Measurements from ENCODE around the gene SIX6. TPM values are rescaled to one million over a fixed set of nuclear protein-coding genes. Genes with fewer than 3 reads are reported as not detected.

The SIX6 gene
- total RNA-seq, 4 donors from 2014 or later = not detected

DNA sequence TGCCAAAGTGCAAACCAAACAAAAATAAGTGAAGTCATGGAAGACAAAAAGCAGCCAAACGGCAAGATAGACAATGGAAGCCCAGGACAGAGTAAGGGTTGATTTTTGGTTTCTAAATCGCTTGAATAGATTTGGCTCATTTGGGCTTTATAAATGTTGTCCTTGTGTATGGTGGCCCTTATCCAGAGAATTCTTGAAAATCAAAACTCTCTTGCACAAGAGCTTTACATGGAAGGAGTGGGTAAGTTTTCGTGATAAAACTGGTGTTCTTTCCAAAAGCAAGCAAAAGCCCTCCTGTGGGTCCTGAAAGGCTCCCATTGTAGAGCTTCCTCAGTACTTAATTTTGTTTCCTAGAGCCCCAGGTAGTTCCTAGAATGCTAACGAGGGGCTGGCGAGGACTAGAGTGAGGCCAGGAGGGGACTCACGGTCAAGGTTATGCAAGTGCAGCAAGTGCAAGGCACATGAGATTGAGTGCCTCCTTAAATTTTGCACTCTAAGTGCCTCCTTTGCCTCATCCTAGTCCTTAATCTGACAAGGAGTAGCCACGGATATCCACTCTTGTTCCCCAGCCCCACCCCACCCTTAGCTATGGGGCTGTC is 4.1 kb downstream of the SIX6 start:
- no peaks in the 10 kb centered on the region for H3K9me3 ChIP-seq
- peaks cover 97% of the 10 kb centered on the region for H3K27me3 ChIP-seq
- H3K4me1 ChIP-seq = peaks cover 48% of the 10 kb centered on the region
- no peak overlapping the region for H3K27ac ChIP-seq
- 11% methylated on average over 7 of the region's 7 CpGs for WGBS
- no peak for DNase-seq (ENCODE audit: low spot score in 2 of 2)
- H3K4me3 ChIP-seq = no peak overlapping the region
- no peaks in the 10 kb centered on the region for H3K36me3 ChIP-seq
- TF ChIP-seq, protein P1, sequence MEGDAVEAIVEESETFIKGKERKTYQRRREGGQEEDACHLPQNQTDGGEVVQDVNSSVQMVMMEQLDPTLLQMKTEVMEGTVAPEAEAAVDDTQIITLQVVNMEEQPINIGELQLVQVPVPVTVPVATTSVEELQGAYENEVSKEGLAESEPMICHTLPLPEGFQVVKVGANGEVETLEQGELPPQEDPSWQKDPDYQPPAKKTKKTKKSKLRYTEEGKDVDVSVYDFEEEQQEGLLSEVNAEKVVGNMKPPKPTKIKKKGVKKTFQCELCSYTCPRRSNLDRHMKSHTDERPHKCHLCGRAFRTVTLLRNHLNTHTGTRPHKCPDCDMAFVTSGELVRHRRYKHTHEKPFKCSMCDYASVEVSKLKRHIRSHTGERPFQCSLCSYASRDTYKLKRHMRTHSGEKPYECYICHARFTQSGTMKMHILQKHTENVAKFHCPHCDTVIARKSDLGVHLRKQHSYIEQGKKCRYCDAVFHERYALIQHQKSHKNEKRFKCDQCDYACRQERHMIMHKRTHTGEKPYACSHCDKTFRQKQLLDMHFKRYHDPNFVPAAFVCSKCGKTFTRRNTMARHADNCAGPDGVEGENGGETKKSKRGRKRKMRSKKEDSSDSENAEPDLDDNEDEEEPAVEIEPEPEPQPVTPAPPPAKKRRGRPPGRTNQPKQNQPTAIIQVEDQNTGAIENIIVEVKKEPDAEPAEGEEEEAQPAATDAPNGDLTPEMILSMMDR (IDR thresholded peaks at IDR 0.05) = no peak
- TF ChIP-seq POLR2A (IDR thresholded peaks at IDR 0.05) (no peak), POLR2AphosphoS5 (IDR thresholded peaks at IDR 0.05) (no peak), EP300 (IDR thresholded peaks at IDR 0.05) (no peak)

DNA sequence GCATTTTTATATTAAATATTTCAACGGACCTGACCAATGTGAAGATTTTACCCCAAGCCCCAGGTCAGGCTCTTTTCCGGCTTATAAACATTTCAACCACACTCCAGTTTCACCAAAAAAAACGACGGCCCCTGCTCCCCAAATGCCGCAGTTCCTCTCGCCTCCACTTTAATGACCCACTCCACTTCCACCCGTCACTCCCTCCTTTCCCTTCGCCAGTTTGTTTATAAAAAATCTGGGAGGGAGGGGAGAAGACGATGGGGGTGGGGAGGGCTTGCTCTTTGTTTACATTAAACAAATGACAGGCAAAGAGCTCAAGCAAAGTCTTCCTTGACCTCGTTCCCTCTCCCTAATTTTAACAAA is 5.4 kb downstream of the SIX6 start:
- WGBS = 9% methylated on average over 10 of the region's 10 CpGs
- DNase-seq (ENCODE audit: low spot score in 2 of 2) = no peak
- TF ChIP-seq POLR2AphosphoS5 (IDR thresholded peaks at IDR 0.05) (no peak), EP300 (IDR thresholded peaks at IDR 0.05) (no peak), POLR2A (IDR thresholded peaks at IDR 0.05) (no peak)
- TF ChIP-seq, protein P1 (IDR thresholded peaks at IDR 0.05) = no peak
- Histone ChIP-seq H3K27me3 (peaks cover 93% of the 10 kb centered on the region), H3K4me3 (peak overlapping the region; percentile 49), H3K4me1 (peaks cover 39% of the 10 kb centered on the region), H3K27ac (no peak overlapping the region), H3K36me3 (no peaks in the 10 kb centered on the region), H3K9me3 (no peaks in the 10 kb centered on the region)

DNA sequence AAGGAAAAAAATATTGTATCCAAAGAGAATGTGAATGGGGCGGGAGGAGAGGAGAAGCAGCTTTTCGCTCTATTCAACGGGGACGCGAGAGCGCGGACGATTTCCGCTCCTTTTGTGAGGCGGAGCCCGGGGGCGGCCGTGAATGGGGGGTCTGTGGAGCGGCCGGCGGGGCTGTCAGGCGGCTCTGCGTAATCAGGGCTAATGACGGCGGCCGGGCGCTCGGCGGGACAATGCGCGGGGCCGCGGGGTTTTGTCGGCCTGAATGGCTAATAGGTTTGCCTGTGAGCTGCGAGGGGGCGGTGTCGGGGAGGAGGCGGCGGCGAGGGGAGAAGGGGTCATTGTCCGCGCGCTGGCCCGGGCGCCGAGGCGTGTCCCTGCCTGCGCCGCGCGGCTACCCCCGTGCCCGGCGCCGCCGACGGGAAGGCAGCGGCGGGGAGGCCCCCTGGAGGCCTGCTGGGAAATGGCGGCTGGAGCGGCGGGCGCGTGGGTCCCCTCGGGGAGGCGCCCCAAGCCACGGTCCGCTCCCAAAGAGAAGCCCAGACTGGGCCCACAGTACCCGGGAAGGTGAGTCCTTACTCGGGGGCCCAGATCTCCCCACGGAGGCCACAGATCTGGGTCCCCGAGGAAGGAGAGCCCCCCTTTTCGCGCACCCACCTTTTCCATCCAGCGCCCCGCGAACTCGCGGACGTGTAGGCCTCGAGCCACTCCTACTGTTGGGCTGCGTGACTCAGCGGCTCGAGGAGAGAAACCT is 6.0 kb downstream of the SIX6 start:
- no peak for DNase-seq (ENCODE audit: low spot score in 2 of 2)
- peaks cover 89% of the 10 kb centered on the region for H3K27me3 ChIP-seq
- H3K9me3 ChIP-seq = no peaks in the 10 kb centered on the region
- H3K27ac ChIP-seq = no peak overlapping the region
- no peaks in the 10 kb centered on the region for H3K36me3 ChIP-seq
- 3% methylated on average over 33 of the region's 79 CpGs for WGBS
- peaks cover 33% of the 10 kb centered on the region for H3K4me1 ChIP-seq
- H3K4me3 ChIP-seq = peak overlapping the region; percentile 49
- no peak for TF ChIP-seq POLR2AphosphoS5 (IDR thresholded peaks at IDR 0.05)
- TF ChIP-seq, protein P1 (IDR thresholded peaks at IDR 0.05) = peak in 1 of 2 donors; percentile 39
- TF ChIP-seq EP300 (IDR thresholded peaks at IDR 0.05) = no peak

- peaks cover 83% of the 10 kb centered on the region for H3K27me3 ChIP-seq
- no peak for DNase-seq (ENCODE audit: low spot score in 2 of 2)
- H3K9me3 ChIP-seq = no peaks in the 10 kb centered on the region
- no peaks in the 10 kb centered on the region for H3K36me3 ChIP-seq
- H3K27ac ChIP-seq = no peak overlapping the region
- H3K4me1 ChIP-seq = peaks cover 26% of the 10 kb centered on the region
- H3K4me3 ChIP-seq = peak overlapping the region; percentile 49
- WGBS = 8% methylated on average over 46 of the region's 66 CpGs
- TF ChIP-seq POLR2AphosphoS5 (IDR thresholded peaks at IDR 0.05) (no peak), EP300 (IDR thresholded peaks at IDR 0.05) (no peak), POLR2A (IDR thresholded peaks at IDR 0.05) (no peak)
- TF ChIP-seq, protein P1 (IDR thresholded peaks at IDR 0.05) = no peak
Observed at GRCh38 chr14:60515511-60516289, 6.8 kb downstream of the SIX6 start.

DNA sequence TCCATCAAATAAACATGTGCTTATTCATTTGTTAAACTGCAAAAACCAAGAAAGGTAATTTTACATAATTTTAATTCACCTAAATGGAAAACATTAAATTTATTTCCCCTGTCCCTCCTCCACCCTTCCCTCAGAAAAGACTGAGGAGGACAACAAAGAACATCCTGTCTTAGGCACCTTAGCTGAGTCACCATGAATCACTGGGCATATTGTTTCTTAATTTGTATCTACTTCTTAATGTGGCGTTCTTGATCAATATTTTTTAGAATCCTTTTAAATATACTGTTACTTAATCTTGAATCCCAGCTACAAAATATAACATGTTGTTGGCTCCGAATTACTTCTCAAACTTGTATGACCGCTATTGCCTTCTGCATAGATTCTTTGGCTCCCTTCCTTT is 23.5 kb downstream of the SIX6 start:
- H3K4me1 ChIP-seq = no peaks in the 10 kb centered on the region
- 67% methylated on average over 3 of the region's 3 CpGs for WGBS

More for the DNA sequence above, 23.5 kb downstream of the SIX6 start:
- Histone ChIP-seq H3K27me3 (peaks cover 11% of the 10 kb centered on the region), H3K9me3 (no peaks in the 10 kb centered on the region), H3K27ac (no peak overlapping the region), H3K4me3 (no peak overlapping the region), H3K36me3 (no peaks in the 10 kb centered on the region)
- no peak for TF ChIP-seq EP300 (IDR thresholded peaks at IDR 0.05)
- TF ChIP-seq, protein P1 (IDR thresholded peaks at IDR 0.05) = no peak
- TF ChIP-seq POLR2A (IDR thresholded peaks at IDR 0.05) = no peak
- TF ChIP-seq POLR2AphosphoS5 (IDR thresholded peaks at IDR 0.05) = no peak
- DNase-seq (ENCODE audit: low spot score in 2 of 2) = no peak
